BJ (cell line): ENCODE measurements around the gene TMEM120B. TPM values are rescaled to one million over a fixed set of nuclear protein-coding genes. Genes with fewer than 3 reads are reported as not detected.

Experiments used
- CTCF ChIA-PET: fragments of 350-600 bp; formaldehyde crosslinking; extraction: SDS; loops from one replicate; lab custom pipeline; 2021; ENCODE audit warnings: antibody characterized with exemption, inconsistent platforms; lab: Yijun Ruan, JAX
- POLR2A ChIA-PET: fragments of 300-600 bp; sonication (Branson Sonifier 250); formaldehyde crosslinking; extraction: SDS; loops from one replicate; lab custom pipeline; 2021; ENCODE audit warnings: antibody characterized with exemption; lab: Charles Lee
- DNase-seq: peaks from one replicate; pipeline ENCODE4 v3.0.0-alpha.2; 2011; ENCODE audit warnings: low read depth
- H3K27me3 ChIP-seq: 2 replicates; pipeline ENCODE4 v1.6.0; 2011; ENCODE audit warnings: low read length; ENCODE audit not compliant: control insufficient read depth, insufficient read depth
- H3K36me3 ChIP-seq: 2 replicates; pipeline ENCODE4 v1.5.1; 2011; ENCODE audit warnings: low read length; ENCODE audit not compliant: control insufficient read depth, insufficient read depth
- H3K4me3 ChIP-seq: 2 replicates; pipeline ENCODE4 v1.5.1; 2011; ENCODE audit warnings: low read depth, mild to moderate bottlenecking, control low read depth, low read length
- CTCF ChIP-seq: IDR thresholded peaks from 2 replicates; pipeline ENCODE4 v1.5.1; 2011; ENCODE audit warnings: low read depth, mild to moderate bottlenecking, control low read depth, inconsistent platforms, low read length, moderate library complexity; ENCODE audit not compliant: insufficient read depth
- polyA plus RNA-seq: library from polyadenylated mRNA; depleted of rRNA; stranded (reverse); fragments of >200 nt; gene quantifications from 2 replicates; pipeline ENCODE4 v1.2.3, GENCODE V29; 2011

TMEM120B gene
- polyA plus RNA-seq, 1 experiment: 11.4 TPM

DNA sequence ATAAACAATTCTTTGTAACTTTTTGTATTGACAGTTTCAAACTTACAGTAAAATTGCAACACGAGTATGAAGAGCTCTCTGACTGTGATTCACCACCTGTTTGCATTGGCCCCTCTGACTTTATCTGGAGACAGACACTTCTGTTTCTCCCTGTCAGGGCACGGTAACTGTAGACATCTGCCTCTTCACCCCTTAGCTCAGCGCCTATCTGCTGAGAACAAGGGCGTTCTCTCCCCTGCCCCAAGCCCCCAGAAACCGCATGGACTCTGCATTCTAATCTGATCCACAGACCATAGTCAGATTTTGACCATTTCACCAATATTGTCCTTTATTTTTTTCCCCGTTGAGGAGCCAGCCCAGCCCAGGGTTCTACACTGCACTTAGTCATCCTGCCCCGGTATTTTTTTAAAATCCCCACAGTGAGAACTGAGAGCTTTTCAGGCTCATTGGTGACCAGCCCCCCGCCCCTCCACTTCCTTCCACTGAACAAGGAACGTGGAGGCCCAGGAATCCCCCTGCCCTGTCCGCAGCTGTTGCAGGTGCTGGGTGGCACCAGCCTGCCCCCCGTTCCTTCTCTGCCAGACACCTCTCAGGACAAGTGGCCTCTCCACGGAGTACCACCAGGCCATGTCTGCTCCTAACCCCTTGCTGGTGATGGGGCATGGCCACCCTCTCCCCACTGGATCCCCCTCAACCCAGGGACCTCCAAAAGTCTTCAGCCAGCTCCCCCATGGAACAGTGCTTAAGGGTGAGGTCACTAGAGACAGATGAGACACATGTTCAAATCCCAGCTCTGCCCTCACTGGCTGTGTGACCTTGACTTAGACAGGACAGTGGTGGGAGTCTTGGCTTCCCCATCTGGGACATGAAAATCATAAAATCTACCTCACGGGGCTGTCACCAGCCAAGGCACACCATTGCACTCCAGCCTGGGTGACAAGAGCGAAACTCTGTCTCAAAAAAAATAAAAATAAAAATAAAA, 69.7 kb downstream of the TMEM120B start:
- H3K27me3 ChIP-seq: no peaks in the 10 kb centered on the region
- no peak overlapping the region for H3K4me3 ChIP-seq
- POLR2A ChIA-PET: interaction anchor here (1.0 kb wide), 1 partner anchor 80 kb away, joined by 4 read pairs; no protein-coding TSS in a partner anchor
- no peak for DNase-seq
- CTCF ChIA-PET: interaction anchor here (0.6 to 17.3 kb wide), 8 partner anchors 9 to 106 kb away, joined by 3 to 322 read pairs (median 6); partner anchors contain the start of genes PSMD9, RHOF and TMEM120B
- TF ChIP-seq CTCF: no peak
- H3K36me3 ChIP-seq: peaks cover 4% of the 10 kb centered on the region

DNA sequence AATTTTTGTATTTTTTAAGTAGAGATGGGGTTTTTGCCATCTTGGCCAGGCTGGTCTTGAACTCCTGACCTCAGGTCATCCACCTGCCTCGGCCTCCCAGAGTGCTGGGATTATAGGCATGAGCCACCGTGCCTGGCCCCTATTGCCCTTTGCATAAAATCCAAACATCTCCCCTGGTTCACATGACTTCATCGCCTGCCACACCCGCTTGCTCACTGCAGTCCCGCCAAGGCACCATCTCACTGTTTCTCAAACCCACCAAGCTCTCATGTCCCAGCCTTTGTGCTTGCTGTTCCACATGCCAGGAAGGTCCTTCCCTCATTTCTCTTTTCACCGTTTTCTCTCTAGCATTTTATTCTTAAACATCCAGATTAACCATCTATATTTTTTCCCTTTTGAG, 71.2 kb downstream of the TMEM120B start:
- no peak overlapping the region for H3K4me3 ChIP-seq
- H3K36me3 ChIP-seq: peaks cover 3% of the 10 kb centered on the region
- DNase-seq: no peak
- TF ChIP-seq CTCF: no peak
- H3K27me3 ChIP-seq: no peaks in the 10 kb centered on the region
- ChIA-PET CTCF (interaction anchor here (1.2 to 17.3 kb wide), 3 partner anchors 4 to 105 kb away, joined by 5 to 322 read pairs (median 322); partner anchors contain the start of genes PSMD9 and RHOF), POLR2A (no interaction called here)

GRCh38 chr12:121784460-121784859, 71.9 kb downstream of the TMEM120B start:
- no peak for TF ChIP-seq CTCF
- DNase-seq: peak; percentile 72
- CTCF ChIA-PET: interaction anchor here (1.0 to 17.3 kb wide), 4 partner anchors 5 to 105 kb away, joined by 4 to 322 read pairs (median 164); partner anchors contain the start of genes PSMD9 and RHOF
- POLR2A ChIA-PET: no interaction called here
- Histone ChIP-seq H3K4me3 (no peak overlapping the region), H3K36me3 (peaks cover 2% of the 10 kb centered on the region), H3K27me3 (no peaks in the 10 kb centered on the region)

DNA sequence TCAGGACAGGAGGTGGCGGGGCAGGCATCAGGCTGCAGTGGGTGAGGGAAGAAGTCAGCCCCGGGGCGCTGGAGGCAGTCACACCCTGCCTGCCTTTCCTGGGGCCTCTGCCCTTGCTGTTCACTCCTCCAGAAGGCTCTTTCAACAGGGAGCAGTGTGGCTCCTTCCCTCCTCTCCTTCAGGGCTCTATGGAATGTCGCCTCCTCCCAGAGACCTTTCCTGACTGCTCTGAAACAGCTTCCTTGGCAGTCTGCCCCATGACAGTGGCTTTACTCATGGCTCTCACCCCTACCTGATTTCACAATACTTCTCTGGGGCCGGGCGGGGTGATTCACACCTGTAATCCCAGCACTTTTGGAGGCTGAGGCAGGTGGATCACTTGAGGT, 73.9 kb downstream of the TMEM120B start:
- POLR2A ChIA-PET: interaction anchor here (0.5 kb wide), 1 partner anchor 107 kb away, joined by 3 read pairs; no protein-coding TSS in a partner anchor
- no peaks in the 10 kb centered on the region for H3K36me3 ChIP-seq
- 0 out of 2 replicates have a peak, but pooled peaks have one; percentile 6 for TF ChIP-seq CTCF
- CTCF ChIA-PET: interaction anchor here (2.2 to 17.3 kb wide), 3 partner anchors 4 to 25 kb away, joined by 7 to 322 read pairs (median 322); partner anchors contain the start of gene RHOF
- H3K27me3 ChIP-seq: no peaks in the 10 kb centered on the region
- no peak overlapping the region for H3K4me3 ChIP-seq
- no peak for DNase-seq
